K562 (cell line): ENCODE results near the gene RASSF3. TPM values are rescaled to one million over a fixed set of nuclear protein-coding genes. Genes with fewer than 3 reads are reported as not detected.
A peak's percentile ranks its signal among the peaks of the same experiment; 100 is the strongest.

Source experiments
- AFF1 ChIP-seq, 2 experiments: fragments of 450-650 bp; IDR thresholded peaks; 2 replicates each; pipeline ENCODE4 v1.6.1; 2018; ENCODE audit warnings: mild to moderate bottlenecking in 2 of 2, low read depth in 1 of 2; ENCODE audit not compliant: partially characterized antibody in 2 of 2
- CSDE1 ChIP-seq, 2 experiments: fragments of 450-650 bp; IDR thresholded peaks; 2 replicates each; pipeline ENCODE4 v1.6.1; 2016; ENCODE audit warnings: mild to moderate bottlenecking in 1 of 2
- FOXK2 ChIP-seq, 2 experiments: fragments of 450-650 bp; IDR thresholded peaks in 1 of 2; conservative IDR thresholded peaks in 1 of 2; 2 replicates each; pipeline ENCODE4 v1.6.1; 2016; ENCODE audit warnings: low read depth in 2 of 2, mild to moderate bottlenecking in 1 of 2
- GATA2 ChIP-seq: sonication (generic); formaldehyde crosslinking; IDR thresholded peaks from 2 replicates; pipeline ENCODE4 v1.4.0; 2020; ENCODE audit warnings: mild to moderate bottlenecking, missing genetic modification reagents
- HBP1 ChIP-seq: fragments of 450-650 bp; formaldehyde crosslinking; IDR thresholded peaks from 2 replicates; pipeline ENCODE4 v1.4.0; 2022; ENCODE audit warnings: missing genetic modification characterization
- HIVEP1 ChIP-seq: fragments of 250-450 bp; sonication (Bioruptor Pico); IDR thresholded peaks from 2 replicates; pipeline ENCODE4 v1.4.0; 2020; ENCODE audit warnings: mild to moderate bottlenecking
- POLR2B ChIP-seq: fragments of 450-650 bp; IDR thresholded peaks from 2 replicates; pipeline ENCODE4 v1.6.1; 2018; ENCODE audit warnings: low read depth; ENCODE audit not compliant: partially characterized antibody
- TAF1 ChIP-seq: IDR thresholded peaks from 2 replicates; pipeline ENCODE4 v1.6.1; 2011; ENCODE audit warnings: mild to moderate bottlenecking, low read length, moderate library complexity; ENCODE audit not compliant: insufficient read depth, control insufficient read depth, severe bottlenecking; ENCODE audit errors: extremely low read depth
- ZBTB2 ChIP-seq: fragments of 450-650 bp; IDR thresholded peaks from 2 replicates; pipeline ENCODE4 v1.6.1; 2016; ENCODE audit warnings: antibody characterized with exemption
- ZNF239 ChIP-seq: fragments of 250-450 bp; sonication (Bioruptor Pico); IDR thresholded peaks from 2 replicates; pipeline ENCODE4 v1.4.0; 2020; ENCODE audit warnings: mild to moderate bottlenecking
- polyA plus RNA-seq, 8 experiments: library from polyadenylated mRNA; depleted of rRNA in 4 of 8; stranded (reverse) in 5 of 8; unstranded in 3 of 8; fragments of >200 nt; fragmentation: Nextera tagmentation in 2 of 8; fragmentation: Illumina TruSeq in 1 of 8; extraction: Ambion mirVana in 2 of 8; extraction: Trizol in 1 of 8; gene quantifications; 2 replicates each; pipeline versions ENCODE4 v1.2.1 to v1.2.3, GENCODE V29; 2011 to 2014; ENCODE audit warnings: inconsistent platforms in 1 of 8, missing spikeins in 1 of 8
- total RNA-seq, 7 experiments: library from RNA; depleted of rRNA in 6 of 7; stranded (reverse); fragments of >200 nt in 6 of 7; fragmentation: Illumina TruSeq in 2 of 7; extraction: Trizol in 2 of 7; gene quantifications; 2 replicates each; pipeline versions ENCODE4 v1.2.1 to v1.2.3, GENCODE V29; 2011 to 2021; ENCODE audit warnings: low replicate concordance in 1 of 7
- TF ChIP-seq, protein P1 (sequence below), 2 experiments: fragments of 450-650 bp; conservative IDR thresholded peaks; 2 replicates each; pipeline ENCODE4 v1.6.1; 2017; ENCODE audit warnings: mild to moderate bottlenecking in 2 of 2, moderate library complexity in 2 of 2
- TF ChIP-seq, protein P2 (sequence below): fragments of 250-450 bp; sonication (Bioruptor Pico); IDR thresholded peaks from 2 replicates; pipeline ENCODE4 v1.4.0; 2020; ENCODE audit warnings: mild to moderate bottlenecking, moderate library complexity

The RASSF3 gene
- total and polyA plus RNA-seq, 9 of the 15 experiments (the other 6 are each of a cell fraction or from before 2014, with no cell fraction given) = 3.7 to 39.2 (median 20.2) TPM

GRCh38 chr12:64608901-64609535 lies 1.3 kb upstream of the RASSF3 start (continued):
- TF ChIP-seq HBP1 (0 out of 2 replicates have a peak, but pooled peaks have one; percentile 39), TAF1 (peak; percentile 73), ZBTB2 (no peak; the same call in 1 of the 2 replicates), HIVEP1 (no peak), CSDE1 (IDR thresholded peaks at IDR 0.05) (no peak), ZNF239 (CRISPR knock-in tag) (no peak), POLR2B (peak; percentile 62), FOXK2 (conservative IDR thresholded peaks at IDR 0.05 in 1 of 2, IDR thresholded peaks at IDR 0.05 in 1 of 2; ENCODE audit: low read depth in 2 of 2) (peak; percentile 48 to 70; a peak in 3 of 4 replicates), GATA2 (CRISPR knock-in tag) (no peak), AFF1 (IDR thresholded peaks at IDR 0.05; ENCODE audit: low read depth in 1 of 2, partially characterized antibody in 2 of 2) (peak in 1 of 2 experiments; percentile 19)
- TF ChIP-seq, protein P1, sequence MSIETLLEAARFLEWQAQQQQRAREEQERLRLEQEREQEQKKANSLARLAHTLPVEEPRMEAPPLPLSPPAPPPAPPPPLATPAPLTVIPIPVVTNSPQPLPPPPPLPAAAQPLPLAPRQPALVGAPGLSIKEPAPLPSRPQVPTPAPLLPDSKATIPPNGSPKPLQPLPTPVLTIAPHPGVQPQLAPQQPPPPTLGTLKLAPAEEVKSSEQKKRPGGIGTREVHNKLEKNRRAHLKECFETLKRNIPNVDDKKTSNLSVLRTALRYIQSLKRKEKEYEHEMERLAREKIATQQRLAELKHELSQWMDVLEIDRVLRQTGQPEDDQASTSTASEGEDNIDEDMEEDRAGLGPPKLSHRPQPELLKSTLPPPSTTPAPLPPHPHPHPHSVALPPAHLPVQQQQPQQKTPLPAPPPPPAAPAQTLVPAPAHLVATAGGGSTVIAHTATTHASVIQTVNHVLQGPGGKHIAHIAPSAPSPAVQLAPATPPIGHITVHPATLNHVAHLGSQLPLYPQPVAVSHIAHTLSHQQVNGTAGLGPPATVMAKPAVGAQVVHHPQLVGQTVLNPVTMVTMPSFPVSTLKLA (conservative IDR thresholded peaks at IDR 0.05) = peak; percentile 56 to 70; a peak in 3 of 4 replicates
- TF ChIP-seq, protein P2, sequence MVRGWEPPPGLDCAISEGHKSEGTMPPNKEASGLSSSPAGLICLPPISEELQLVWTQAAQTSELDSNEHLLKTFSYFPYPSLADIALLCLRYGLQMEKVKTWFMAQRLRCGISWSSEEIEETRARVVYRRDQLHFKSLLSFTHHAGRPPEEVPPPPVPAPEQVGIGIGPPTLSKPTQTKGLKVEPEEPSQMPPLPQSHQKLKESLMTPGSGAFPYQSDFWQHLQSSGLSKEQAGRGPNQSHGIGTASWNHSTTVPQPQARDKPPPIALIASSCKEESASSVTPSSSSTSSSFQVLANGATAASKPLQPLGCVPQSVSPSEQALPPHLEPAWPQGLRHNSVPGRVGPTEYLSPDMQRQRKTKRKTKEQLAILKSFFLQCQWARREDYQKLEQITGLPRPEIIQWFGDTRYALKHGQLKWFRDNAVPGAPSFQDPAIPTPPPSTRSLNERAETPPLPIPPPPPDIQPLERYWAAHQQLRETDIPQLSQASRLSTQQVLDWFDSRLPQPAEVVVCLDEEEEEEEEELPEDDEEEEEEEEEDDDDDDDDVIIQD (CRISPR knock-in tag) = no peak
